ENCODE measurements around the gene RMC1.

DNA sequence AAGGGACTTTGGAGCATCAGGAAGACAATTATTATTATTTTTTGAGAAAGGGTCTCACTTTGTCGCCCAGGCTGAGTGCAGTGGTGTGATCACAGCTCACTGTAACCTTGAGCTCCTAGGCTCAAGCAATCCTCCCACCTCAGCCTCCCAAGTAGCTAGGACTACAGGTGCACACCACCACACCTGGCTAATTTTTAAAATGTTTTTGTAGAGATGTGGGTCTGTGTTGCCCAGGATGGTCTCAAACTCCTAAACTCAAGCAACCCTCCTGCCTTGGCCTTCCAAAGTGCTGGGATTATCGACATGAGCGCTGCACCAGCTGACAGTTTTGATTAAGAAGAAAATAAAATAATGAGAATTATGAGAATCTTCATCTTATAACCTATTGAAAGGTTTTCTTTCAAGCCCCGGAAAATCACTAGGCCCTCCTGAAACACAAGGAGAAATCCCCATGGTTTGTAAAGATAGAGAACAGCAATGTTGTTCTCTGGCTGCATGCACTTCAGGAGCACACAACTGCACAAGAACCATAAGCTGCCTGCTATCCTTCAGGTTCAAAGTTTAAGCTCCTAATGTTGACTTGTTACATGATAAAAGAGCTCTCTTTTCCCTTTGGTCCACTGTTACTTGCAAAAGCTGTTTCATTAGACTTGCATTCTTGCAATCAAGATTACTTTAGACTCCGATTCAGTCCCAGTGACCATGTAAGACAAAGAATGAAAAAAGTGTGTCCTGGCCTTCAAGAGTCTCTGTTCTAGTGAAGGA is 66.2 kb downstream of the RMC1 start:
- TF ChIP-seq, protein P1, sequence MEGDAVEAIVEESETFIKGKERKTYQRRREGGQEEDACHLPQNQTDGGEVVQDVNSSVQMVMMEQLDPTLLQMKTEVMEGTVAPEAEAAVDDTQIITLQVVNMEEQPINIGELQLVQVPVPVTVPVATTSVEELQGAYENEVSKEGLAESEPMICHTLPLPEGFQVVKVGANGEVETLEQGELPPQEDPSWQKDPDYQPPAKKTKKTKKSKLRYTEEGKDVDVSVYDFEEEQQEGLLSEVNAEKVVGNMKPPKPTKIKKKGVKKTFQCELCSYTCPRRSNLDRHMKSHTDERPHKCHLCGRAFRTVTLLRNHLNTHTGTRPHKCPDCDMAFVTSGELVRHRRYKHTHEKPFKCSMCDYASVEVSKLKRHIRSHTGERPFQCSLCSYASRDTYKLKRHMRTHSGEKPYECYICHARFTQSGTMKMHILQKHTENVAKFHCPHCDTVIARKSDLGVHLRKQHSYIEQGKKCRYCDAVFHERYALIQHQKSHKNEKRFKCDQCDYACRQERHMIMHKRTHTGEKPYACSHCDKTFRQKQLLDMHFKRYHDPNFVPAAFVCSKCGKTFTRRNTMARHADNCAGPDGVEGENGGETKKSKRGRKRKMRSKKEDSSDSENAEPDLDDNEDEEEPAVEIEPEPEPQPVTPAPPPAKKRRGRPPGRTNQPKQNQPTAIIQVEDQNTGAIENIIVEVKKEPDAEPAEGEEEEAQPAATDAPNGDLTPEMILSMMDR (IDR thresholded peaks at IDR 0.05): no peak
- TF ChIP-seq POLR2A (IDR thresholded peaks at IDR 0.05): no peak
